Measurements from ENCODE around the gene POLR2E.

Gene POLR2E

GRCh38 chr19:1074544-1075283 lies 20.5 kb downstream of the POLR2E start:
- peak overlapping the region; percentile 45 for H3K4me3 ChIP-seq
- H3K27ac ChIP-seq, result peak overlapping the region in 1 of 2 donors; percentile 16
- no peak for DNase-seq (ENCODE audit: low spot score)
- TF ChIP-seq CTCF (IDR thresholded peaks at IDR 0.05), result no peak

GRCh38 chr19:1073956-1074517 lies 21.1 kb downstream of the POLR2E start:
- H3K4me3 ChIP-seq, result peak overlapping the region; percentile 45
- H3K27ac ChIP-seq, result peak overlapping the region in 1 of 2 donors; percentile 16
- no peak for TF ChIP-seq CTCF (IDR thresholded peaks at IDR 0.05)
- no peak for DNase-seq (ENCODE audit: low spot score)

- H3K4me3 ChIP-seq, result no peak overlapping the region
- no peak for DNase-seq (ENCODE audit: low spot score)
- no peak for TF ChIP-seq CTCF (IDR thresholded peaks at IDR 0.05)
- no peak overlapping the region for H3K27ac ChIP-seq
Observed at GRCh38 chr19:1073063-1073955, 21.9 kb downstream of the POLR2E start.

GRCh38 chr19:1072371-1073015 lies 22.7 kb downstream of the POLR2E start:
- Histone ChIP-seq H3K4me3 (no peak overlapping the region), H3K27ac (no peak overlapping the region)
- no peak for TF ChIP-seq CTCF (IDR thresholded peaks at IDR 0.05)
- DNase-seq (ENCODE audit: low spot score), result no peak

GRCh38 chr19:1070931-1071791 lies 24.0 kb downstream of the POLR2E start:
- no peak for DNase-seq (ENCODE audit: low spot score)
- Histone ChIP-seq H3K4me3 (peak overlapping the region; percentile 62), H3K27ac (no peak overlapping the region)
- no peak for TF ChIP-seq CTCF (IDR thresholded peaks at IDR 0.05)

GRCh38 chr19:1070576-1070930 lies 24.6 kb downstream of the POLR2E start:
- TF ChIP-seq CTCF (IDR thresholded peaks at IDR 0.05), result no peak
- Histone ChIP-seq H3K4me3 (no peak overlapping the region), H3K27ac (no peak overlapping the region)
- no peak for DNase-seq (ENCODE audit: low spot score)

Measured in coronary artery (tissue), 2 donors.